NCI-H345 (cell line): ENCODE results near the gene SRP72.
A peak's percentile ranks its signal among the peaks of the same experiment; 100 is the strongest.
"Not testable (repeated sequence)": the region's sequence is repeated elsewhere in the genome, so short reads cannot be mapped to it uniquely, and the experiment has no call there.

Experiments
- DNase-seq: peaks from one replicate; lab custom pipeline; 2025; lab: John Stamatoyannopoulos, UW

Gene SRP72

GRCh38 chr4:56465599-56466295 is 1.7 kb upstream of the SRP72 start:
- no peak for DNase-seq

GRCh38 chr4:56466296-56466761 is 1.1 kb upstream of the SRP72 start:
- not testable (repeated sequence) for DNase-seq

GRCh38 chr4:56466910-56467283 is 520 bp upstream of the SRP72 start:
- no peak for DNase-seq

- peak; percentile 38 for DNase-seq
These were observed 643 bp downstream of the SRP72 start for GRCh38 chr4:56468097-56468422.

- DNase-seq: no peak
These were observed 2.2 kb downstream of the SRP72 start for GRCh38 chr4:56469489-56470210.

GRCh38 chr4:56475917-56476316 is 8.5 kb downstream of the SRP72 start:
- no peak for DNase-seq

- no peak for DNase-seq
These were observed 9.8 kb downstream of the SRP72 start for GRCh38 chr4:56477192-56477702.

- no peak for DNase-seq
These were observed 13.3 kb downstream of the SRP72 start for GRCh38 chr4:56480691-56481090.

GRCh38 chr4:56496241-56496640 is 28.8 kb downstream of the SRP72 start:
- DNase-seq: no peak

GRCh38 chr4:56505269-56506130 is 38.1 kb downstream of the SRP72 start, which contains the start of gene ARL9:
ARL9 (plus strand) TSS chr4:56505791; CDS start chr4:56505863, 72 bp downstream.
- DNase-seq: no peak

GRCh38 chr4:56511098-56511497 is 43.7 kb downstream of the SRP72 start:
- DNase-seq: no peak

- DNase-seq: no peak
These were observed 44.7 kb downstream of the SRP72 start for GRCh38 chr4:56512166-56512565.

- no peak for DNase-seq
These were observed 46.1 kb downstream of the SRP72 start for GRCh38 chr4:56513517-56513916.

GRCh38 chr4:56530269-56531148 is 63.1 kb downstream of the SRP72 start:
- peak; percentile 72 for DNase-seq

GRCh38 chr4:56531149-56531770 is 63.8 kb downstream of the SRP72 start:
- no peak for DNase-seq

- no peak for DNase-seq
These were observed 64.4 kb downstream of the SRP72 start for GRCh38 chr4:56531823-56532222.

GRCh38 chr4:56532239-56532638 is 64.8 kb downstream of the SRP72 start:
- no peak for DNase-seq

GRCh38 chr4:56535915-56536314 is 68.5 kb downstream of the SRP72 start:
- no peak for DNase-seq

GRCh38 chr4:56537147-56537546 is 69.7 kb downstream of the SRP72 start:
- DNase-seq: no peak

- DNase-seq: no peak
These were observed 73.4 kb downstream of the SRP72 start for GRCh38 chr4:56540826-56541225.

- DNase-seq: peak; percentile 66
These were observed 77.2 kb downstream of the SRP72 start for GRCh38 chr4:56544573-56545131.
